Stimulated activated naive CD8-positive, alpha-beta T cell treated with anti-CD3 and anti-CD28 coated beads, Interleukin-15, amount 100 ng/mL, for 72 hours (primary cell): ENCODE data around the gene SLC16A8.
"Not testable (repeated sequence)": the region's sequence is repeated elsewhere in the genome, so short reads cannot be mapped to it uniquely, and the experiment has no call there.

ENCODE experiments used
- ATAC-seq: fragments of 150-1000 bp; cut with Tn5 transposase; 2 replicates; pipeline ENCODE4 v1.10.0; 2021; ENCODE audit warnings: mild to moderate bottlenecking, moderate library complexity
- DNase-seq, 2 donors: peaks; one replicate each; pipeline ENCODE4 v3.0.0; 2021 to 2022
- H3K27ac Mint-ChIP-seq, 2 donors: one replicate each; pipeline ENCODE4 v1.8.0; 2022; ENCODE audit warnings: mild to moderate bottlenecking in 2 of 2, mixed read lengths in 2 of 2, moderate library complexity in 2 of 2
- H3K27me3 Mint-ChIP-seq: one replicate; pipeline ENCODE4 v1.8.0; 2022; ENCODE audit warnings: mixed read lengths
- H3K4me1 Mint-ChIP-seq: one replicate; pipeline ENCODE4 v1.8.0; 2022; ENCODE audit warnings: mild to moderate bottlenecking, mixed read lengths
- H3K4me3 Mint-ChIP-seq, 2 donors: one replicate each; pipeline ENCODE4 v1.8.0; 2022; ENCODE audit warnings: mild to moderate bottlenecking in 2 of 2, mixed read lengths in 2 of 2, moderate library complexity in 1 of 2
- H3K9me3 Mint-ChIP-seq, 2 donors: one replicate each; pipeline ENCODE4 v1.8.0; 2022; ENCODE audit warnings: mixed read lengths in 2 of 2

The SLC16A8 gene

DNA sequence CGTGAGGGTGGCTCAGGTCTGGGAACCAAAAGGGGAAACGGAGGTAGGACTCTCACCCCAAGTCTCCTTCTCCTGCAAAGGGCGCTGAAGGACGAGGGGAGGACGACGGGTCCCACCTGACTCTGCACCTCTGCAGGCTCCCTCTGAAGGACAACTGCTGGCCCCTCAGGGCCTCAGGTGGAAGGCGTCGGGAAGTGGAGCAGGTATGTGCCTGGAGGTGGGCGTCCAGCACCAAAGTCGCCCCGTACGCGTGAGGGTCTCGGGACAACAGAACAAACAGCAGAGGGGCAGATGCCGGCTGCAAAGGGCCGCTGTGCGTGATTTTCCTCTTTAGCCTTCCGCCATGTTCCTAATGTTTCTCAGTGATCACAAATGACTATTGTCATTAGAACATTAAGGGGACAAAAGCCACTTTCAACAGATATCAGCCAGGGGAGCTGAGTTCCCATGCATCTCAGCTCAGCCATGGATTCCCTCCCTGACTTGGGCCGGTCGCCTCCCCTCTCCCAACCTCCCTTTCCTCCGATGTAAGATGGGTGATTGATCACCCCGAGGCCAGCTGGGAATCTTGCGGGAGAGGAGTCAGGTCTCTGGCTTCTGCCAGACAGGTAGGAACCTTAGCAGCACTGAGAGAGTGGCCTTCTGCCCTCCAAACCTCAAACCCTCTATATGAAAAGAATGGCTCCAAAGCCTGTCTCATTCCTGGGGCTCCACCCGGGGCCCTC, 836 bp downstream of the SLC16A8 start:
- no peak for DNase-seq
- Mint-ChIP-seq H3K4me3 (no peak overlapping the region), H3K27me3 (peaks cover 48% of the 10 kb centered on the region), H3K9me3 (no peaks in the 10 kb centered on the region), H3K27ac (no peak overlapping the region), H3K4me1 (peaks cover 11% of the 10 kb centered on the region)
- ATAC-seq, result no peak

- Mint-ChIP-seq H3K4me3 (peak overlapping the region; percentile 29 to 68), H3K27ac (no peak overlapping the region), H3K9me3 (no peaks in the 10 kb centered on the region), H3K27me3 (peaks cover 43% of the 10 kb centered on the region), H3K4me1 (peaks cover 11% of the 10 kb centered on the region)
- peak in 1 of 2 donors; percentile 28 for DNase-seq
- peak; percentile 64 for ATAC-seq
These were observed 1.8 kb downstream of the SLC16A8 start for GRCh38 chr22:38081941-38082828.

- ATAC-seq (no peak), DNase-seq (no peak)
- Mint-ChIP-seq H3K4me1 (peaks cover 11% of the 10 kb centered on the region), H3K4me3 (peak overlapping the region; percentile 29 to 68), H3K27ac (no peak overlapping the region), H3K27me3 (peaks cover 43% of the 10 kb centered on the region), H3K9me3 (no peaks in the 10 kb centered on the region)
These were observed 2.4 kb downstream of the SLC16A8 start for GRCh38 chr22:38081636-38081940.

DNA sequence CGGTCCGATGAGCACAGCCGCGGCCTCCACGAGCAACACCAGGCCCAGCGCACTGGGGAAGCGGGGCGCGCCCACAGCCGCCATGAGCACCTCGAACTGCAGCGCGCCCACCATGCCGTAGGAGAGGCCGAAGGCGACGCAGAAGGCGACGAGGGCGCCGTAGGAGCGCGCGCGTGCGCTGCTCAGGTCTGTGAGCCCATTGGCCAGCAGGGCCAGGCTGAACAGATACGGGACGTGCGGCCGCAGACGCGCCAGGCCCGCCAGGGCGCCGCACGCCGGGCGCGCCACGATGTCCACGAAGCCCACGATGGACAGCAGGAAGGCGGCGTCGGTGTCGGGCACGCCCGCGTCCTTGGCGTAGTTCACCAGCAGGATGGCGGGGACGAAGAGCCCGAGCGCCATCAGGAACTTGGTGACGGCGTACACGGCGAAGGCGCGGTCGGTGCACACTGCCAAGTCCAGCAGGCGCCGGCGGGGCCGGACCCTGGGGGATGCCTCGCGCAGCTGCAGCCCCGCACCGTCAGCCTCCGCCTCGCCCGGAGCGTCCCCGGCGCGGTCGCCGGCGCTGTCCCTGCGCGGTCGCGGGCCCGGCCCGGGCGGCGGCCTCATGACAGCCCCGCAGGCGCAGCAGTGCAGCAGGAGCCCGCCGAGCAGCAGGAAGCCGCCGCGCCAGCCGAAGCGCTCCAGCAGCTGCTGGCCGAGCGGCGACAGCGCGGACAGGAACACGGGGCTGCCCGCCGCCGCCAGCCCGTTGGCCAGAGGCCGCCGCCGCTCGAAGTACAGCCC, 2.9 kb downstream of the SLC16A8 start:
- peaks cover 11% of the 10 kb centered on the region for H3K4me1 Mint-ChIP-seq
- H3K9me3 Mint-ChIP-seq, result no peaks in the 10 kb centered on the region
- H3K27me3 Mint-ChIP-seq, result peaks cover 43% of the 10 kb centered on the region
- no peak overlapping the region for H3K27ac Mint-ChIP-seq
- peak overlapping the region in 1 of 2 donors; percentile 56 for H3K4me3 Mint-ChIP-seq
- ATAC-seq (peak; percentile 57), DNase-seq (no peak)

DNA sequence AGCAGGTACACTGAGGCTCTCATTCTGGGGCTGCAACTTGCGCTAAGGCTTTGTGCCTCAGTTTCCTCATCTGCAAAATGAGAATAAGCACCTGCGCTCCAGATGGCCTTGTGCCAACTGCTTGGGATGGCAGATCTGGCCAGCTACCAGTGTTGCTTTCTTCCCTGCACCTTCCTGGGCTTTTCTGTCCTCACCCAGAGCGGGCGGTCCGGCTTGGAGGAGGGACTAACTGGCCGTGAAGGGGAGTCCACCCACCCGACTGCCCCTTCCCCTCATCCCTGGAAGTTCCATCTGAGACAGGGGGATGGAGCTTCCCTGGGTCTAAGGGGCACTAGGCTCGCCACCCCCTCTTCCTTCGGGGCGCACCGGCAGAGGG, 3.5 kb downstream of the SLC16A8 start:
- peaks cover 11% of the 10 kb centered on the region for H3K4me1 Mint-ChIP-seq
- ATAC-seq (no peak), DNase-seq (no peak)
- H3K27ac Mint-ChIP-seq, result no peak overlapping the region
- peaks cover 43% of the 10 kb centered on the region for H3K27me3 Mint-ChIP-seq
- H3K4me3 Mint-ChIP-seq, result peak overlapping the region in 1 of 2 donors; percentile 56
- no peaks in the 10 kb centered on the region for H3K9me3 Mint-ChIP-seq

- Mint-ChIP-seq H3K27ac (no peak overlapping the region), H3K4me3 (no peak overlapping the region)
- no peak for ATAC-seq
These were observed 4.2 kb downstream of the SLC16A8 start for GRCh38 chr22:38079804-38080203.

GRCh38 chr22:38079208-38079607, 4.8 kb downstream of the SLC16A8 start:
- not testable (repeated sequence) for H3K27ac Mint-ChIP-seq, DNase-seq, H3K9me3 Mint-ChIP-seq, ATAC-seq, H3K4me3 Mint-ChIP-seq
- Mint-ChIP-seq H3K27me3 (peaks cover 43% of the 10 kb centered on the region), H3K4me1 (peaks cover 11% of the 10 kb centered on the region)

More at GRCh38 chr22:38079804-38080203, 4.2 kb downstream of the SLC16A8 start:
- no peak for DNase-seq
- no peaks in the 10 kb centered on the region for H3K9me3 Mint-ChIP-seq
- H3K27me3 Mint-ChIP-seq, result peaks cover 43% of the 10 kb centered on the region
- peaks cover 11% of the 10 kb centered on the region for H3K4me1 Mint-ChIP-seq

- ATAC-seq (no peak), DNase-seq (no peak)
- H3K9me3 Mint-ChIP-seq, result no peaks in the 10 kb centered on the region
- H3K27me3 Mint-ChIP-seq, result peaks cover 37% of the 10 kb centered on the region
- peak overlapping the region; percentile 72 to 89 for H3K27ac Mint-ChIP-seq
- H3K4me3 Mint-ChIP-seq, result no peak overlapping the region
- H3K4me1 Mint-ChIP-seq, result peaks cover 11% of the 10 kb centered on the region
These were observed 5.7 kb downstream of the SLC16A8 start for GRCh38 chr22:38078046-38078840.

DNA sequence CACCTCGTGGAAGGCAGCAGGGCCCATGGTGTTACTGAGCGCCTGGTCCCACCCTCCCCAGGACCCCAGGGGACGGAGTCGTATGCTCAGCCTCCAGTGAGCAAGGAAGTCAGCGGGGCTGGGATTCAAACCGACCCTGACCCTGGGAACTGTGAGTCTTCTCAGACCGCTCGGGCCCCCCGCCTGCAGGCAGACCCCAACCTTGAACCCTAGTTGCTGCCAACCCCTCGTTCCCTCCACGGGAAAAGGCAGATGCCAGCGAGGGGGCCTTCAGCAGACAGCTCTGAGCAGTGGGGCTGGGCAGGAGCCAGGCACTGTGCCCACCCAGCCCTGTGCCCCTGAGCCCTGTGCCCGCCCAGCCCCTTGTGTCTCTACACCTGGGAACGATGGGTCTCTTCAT, 6.4 kb downstream of the SLC16A8 start:
- ATAC-seq, result no peak
- DNase-seq, result no peak
- Mint-ChIP-seq H3K4me3 (no peak overlapping the region), H3K9me3 (no peaks in the 10 kb centered on the region), H3K4me1 (peaks cover 10% of the 10 kb centered on the region), H3K27ac (peak overlapping the region in 1 of 2 donors; percentile 72), H3K27me3 (peaks cover 31% of the 10 kb centered on the region)

DNA sequence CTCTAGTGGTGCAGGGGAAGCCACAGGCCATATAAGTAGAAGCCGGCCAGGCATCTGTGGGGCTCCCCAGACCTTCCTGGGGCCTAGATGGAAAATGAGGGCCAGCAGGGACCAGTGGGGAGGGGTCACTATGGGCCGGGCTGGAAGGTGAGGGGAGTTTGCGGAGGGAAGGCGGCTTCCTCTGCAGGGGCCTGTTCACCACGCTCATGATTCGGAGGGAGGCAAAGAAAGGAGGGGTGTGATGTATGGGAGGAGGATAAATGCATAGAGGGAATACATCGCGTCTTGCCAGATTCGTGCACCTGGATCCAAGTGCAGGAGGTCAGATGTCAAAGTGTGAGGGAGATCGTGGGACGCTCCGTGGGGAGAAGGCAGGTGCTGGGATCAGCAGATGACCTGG, 6.9 kb downstream of the SLC16A8 start:
- Mint-ChIP-seq H3K4me1 (peaks cover 5% of the 10 kb centered on the region), H3K9me3 (no peaks in the 10 kb centered on the region), H3K27me3 (peaks cover 26% of the 10 kb centered on the region), H3K4me3 (no peak overlapping the region), H3K27ac (no peak overlapping the region)
- DNase-seq, result no peak
- no peak for ATAC-seq

DNA sequence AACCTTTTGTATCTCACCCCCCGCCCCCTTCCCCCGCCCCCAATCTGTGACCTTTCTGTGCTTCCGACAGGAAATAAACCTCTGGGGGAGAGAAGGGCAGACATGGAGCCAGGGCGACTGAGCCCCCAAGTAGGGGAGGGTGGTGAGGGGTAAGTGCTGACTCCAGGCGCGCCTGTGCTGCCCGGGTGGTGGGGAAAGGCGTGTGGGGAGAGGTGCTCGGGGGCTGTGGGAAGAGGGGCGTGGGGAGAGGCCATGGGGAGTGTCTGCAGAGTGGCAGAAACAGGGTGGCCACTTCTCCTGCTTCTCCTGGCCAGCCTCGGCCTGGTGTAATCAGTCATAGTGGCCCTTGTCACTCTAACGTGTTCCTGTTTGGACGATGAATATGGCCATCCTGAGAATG, 8.0 kb downstream of the SLC16A8 start:
- no peaks in the 10 kb centered on the region for H3K4me1 Mint-ChIP-seq
- H3K4me3 Mint-ChIP-seq, result no peak overlapping the region
- no peaks in the 10 kb centered on the region for H3K9me3 Mint-ChIP-seq
- peaks cover 18% of the 10 kb centered on the region for H3K27me3 Mint-ChIP-seq
- DNase-seq, result no peak
- no peak overlapping the region for H3K27ac Mint-ChIP-seq
- ATAC-seq, result no peak

GRCh38 chr22:38075105-38075825, 8.7 kb downstream of the SLC16A8 start:
- H3K4me1 Mint-ChIP-seq, result no peaks in the 10 kb centered on the region
- ATAC-seq (no peak), DNase-seq (no peak)
- H3K27me3 Mint-ChIP-seq, result peaks cover 11% of the 10 kb centered on the region
- H3K9me3 Mint-ChIP-seq, result no peaks in the 10 kb centered on the region
- H3K4me3 Mint-ChIP-seq, result no peak overlapping the region
- no peak overlapping the region for H3K27ac Mint-ChIP-seq

DNA sequence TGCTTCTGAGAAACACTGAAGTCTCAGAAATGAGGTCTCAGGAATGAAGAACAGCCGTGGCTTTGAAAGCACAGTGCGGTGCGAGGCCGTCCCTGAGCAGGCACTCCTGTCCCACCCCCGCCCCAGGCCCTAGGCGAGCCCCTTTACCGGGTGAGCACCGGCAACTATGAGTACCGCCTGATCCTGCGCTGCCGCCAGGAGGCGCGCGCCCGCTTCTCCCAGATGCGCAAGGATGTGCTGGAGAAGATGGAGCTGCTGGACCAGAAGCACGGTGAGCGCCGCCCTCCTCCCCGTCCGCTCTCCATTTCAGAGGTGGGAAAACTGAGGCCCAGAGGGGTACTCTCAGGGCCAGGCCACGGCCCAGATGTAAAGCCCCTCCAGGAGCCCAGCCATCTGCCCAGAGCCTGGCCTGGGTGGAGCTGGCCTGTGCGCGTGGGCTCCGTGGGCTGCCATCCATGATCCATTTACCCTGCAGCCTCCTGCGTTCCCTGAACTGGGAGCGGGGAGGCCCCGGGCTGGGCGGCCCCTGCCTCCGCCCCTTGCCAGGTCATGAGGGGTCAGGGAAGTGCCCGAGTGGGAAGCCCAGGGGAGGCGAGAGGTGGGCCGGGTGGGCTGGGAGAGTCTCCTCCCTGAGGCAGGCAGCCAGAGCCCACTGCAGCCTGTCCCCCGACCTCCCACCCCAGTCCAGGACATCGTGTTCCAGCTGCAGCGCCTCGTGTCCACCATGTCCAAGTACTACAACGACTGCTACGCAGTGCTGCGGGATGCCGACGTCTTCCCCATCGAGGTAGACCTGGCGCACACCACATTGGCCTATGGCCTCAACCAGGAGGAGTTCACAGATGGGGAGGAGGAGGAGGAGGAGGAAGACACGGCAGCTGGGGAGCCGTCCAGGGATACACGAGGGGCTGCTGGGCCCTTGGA, 9.5 kb downstream of the SLC16A8 start:
- ATAC-seq, result no peak
- Mint-ChIP-seq H3K27me3 (peaks cover 3% of the 10 kb centered on the region), H3K4me3 (no peak overlapping the region), H3K9me3 (no peaks in the 10 kb centered on the region), H3K4me1 (no peaks in the 10 kb centered on the region), H3K27ac (peak overlapping the region in 1 of 2 donors; percentile 46)
- DNase-seq, result no peak
